Hepatic stellate cell (primary cell): Measurements from ENCODE around the gene RBSN.
"Not testable (repeated sequence)": the region's sequence is repeated elsewhere in the genome, so short reads cannot be mapped to it uniquely, and the experiment has no call there.

ENCODE experiments used
- DNase-seq: peaks from one replicate; pipeline ENCODE4 v3.0.0; 2011; ENCODE audit warnings: low spot score

RBSN gene

DNA sequence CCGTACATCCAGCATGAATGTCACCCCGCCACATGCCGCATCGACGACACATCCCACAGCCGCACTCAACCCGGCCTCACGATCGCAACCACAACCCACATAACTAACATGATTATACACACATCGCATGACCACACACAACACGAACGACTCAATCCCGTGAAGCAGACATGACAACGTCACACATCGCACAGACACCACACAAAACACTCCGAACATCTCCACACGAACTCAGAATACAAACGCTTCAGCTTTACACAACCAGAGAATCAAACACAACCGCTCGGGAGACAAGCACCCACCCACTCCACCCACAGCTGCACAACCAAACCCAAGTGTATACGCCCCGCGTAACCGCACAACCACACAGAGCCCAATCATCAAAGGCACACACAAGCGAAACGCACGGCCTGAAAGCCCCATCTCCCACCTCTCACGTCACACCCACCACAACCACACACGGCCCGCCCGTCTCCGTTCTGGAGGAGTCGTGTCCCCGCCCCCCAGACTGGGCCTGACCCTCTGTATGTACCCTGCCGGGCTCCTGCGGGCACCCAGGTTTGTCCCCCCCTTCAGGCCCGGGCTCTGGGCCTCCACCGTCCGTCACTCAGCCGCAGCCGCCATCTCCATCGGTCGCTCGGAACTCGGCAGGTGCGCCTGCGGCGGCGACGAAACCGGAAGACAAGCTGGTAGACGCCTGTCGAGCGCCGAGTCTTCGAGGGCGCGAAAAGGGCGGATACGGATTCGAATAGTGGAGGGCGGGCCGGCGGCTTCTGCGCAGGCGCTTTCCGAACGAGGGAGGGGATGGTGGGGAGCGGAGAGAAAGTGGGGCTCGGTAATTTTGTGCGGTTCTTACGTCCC lies at the start of gene RBSN:
RBSN (minus strand) TSS at position 646 of the 861 bp plus-strand sequence. CDS start 3,028 bp downstream, outside the sequence.
- DNase-seq = peak; percentile 94

DNA sequence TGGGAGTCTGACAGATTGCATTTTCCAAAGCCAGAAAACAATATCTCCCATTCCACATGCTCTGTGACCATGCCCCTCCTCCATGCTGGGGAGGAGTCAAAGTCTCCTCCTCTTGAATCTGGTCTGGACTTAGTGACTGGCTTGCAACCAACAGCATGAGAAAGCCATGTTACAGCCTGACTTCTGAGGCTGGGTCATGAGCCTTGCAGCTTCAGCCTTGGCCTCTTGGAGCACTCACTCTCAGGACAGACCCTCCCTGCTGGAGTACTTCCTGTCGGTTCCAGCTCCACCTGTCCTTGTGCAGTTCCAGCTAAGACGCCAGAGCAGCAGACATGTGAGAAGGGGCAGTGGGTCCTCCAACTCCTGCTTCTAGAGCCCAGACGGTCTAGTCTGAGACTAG lies 49.7 kb upstream of the RBSN start:
- DNase-seq = no peak

DNA sequence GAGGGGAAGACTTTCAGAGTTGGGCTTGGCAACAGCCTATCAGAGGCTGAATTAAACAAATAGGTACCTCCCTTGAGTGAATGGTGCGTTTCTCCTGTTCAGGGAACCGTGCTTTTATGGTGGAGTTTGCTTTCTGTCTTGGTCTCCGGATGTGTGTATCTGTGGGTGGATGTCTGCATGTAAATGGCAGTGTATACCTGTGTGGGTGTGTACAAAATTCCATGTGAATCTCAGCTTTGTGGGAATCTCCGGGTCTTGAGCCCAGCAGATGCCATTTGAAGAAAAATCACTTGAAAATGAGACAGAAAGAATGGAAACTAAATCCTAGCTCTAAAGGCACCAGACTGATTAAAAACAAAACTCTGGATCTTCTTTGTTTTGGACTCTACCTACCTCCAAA lies 37.9 kb upstream of the RBSN start:
- DNase-seq = not testable (repeated sequence)

DNA sequence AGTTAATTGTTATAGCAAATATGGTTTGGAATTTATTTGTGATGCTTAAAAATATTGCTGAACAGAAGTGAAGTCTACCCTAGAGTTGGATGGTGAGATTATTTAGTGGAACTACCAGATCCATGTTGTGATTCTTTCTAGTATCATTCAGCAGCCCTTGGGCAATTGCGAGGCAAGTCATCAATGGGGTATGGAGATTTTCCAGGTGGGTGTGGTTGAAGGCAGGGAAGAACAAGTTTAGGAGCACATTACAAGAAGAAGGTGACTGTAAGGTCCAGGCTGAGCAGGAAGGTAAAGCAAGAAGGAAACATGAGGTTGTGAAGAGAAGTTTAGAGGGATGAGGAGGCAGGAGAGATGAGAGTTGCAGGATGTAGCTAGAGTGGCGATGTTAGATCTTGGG lies 36.0 kb upstream of the RBSN start:
- not testable (repeated sequence) for DNase-seq

DNA sequence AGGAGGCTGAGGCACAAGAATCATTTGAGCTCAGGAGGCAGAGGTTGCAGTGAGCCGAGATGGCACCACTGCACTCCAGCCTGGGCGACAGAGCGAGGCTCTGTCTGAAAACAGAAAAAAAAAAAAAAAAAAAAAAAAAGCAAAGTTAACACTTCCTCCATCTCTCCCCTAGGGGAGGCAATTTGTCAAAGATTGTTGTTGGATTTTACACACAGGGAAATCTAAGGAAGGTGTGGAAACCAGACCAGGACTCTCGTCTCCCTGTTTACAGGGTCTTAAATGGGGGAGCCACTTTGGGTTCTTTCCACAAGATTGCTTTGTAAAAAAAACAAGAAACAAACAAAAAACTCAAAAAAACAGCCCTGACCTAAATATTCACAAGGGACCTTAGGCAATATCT lies 29.5 kb upstream of the RBSN start:
- not testable (repeated sequence) for DNase-seq

DNA sequence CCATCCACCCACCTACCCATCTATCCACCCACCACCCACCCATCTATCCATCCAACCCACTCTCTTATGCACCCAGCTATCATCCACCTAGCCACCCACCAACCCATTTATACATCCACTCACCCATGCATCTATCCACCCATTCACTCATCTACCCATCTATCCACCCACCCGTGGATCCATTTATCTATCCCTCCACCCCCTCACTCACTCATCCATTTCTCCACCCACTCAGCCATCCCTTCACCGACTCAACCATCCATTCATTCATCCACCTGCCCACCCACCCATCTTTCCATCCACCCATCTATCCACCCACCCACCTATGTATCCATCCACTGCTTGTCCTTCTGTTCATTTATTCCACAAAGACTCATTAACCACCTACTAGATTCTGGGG lies 28.0 kb upstream of the RBSN start:
- DNase-seq = not testable (repeated sequence)

DNA sequence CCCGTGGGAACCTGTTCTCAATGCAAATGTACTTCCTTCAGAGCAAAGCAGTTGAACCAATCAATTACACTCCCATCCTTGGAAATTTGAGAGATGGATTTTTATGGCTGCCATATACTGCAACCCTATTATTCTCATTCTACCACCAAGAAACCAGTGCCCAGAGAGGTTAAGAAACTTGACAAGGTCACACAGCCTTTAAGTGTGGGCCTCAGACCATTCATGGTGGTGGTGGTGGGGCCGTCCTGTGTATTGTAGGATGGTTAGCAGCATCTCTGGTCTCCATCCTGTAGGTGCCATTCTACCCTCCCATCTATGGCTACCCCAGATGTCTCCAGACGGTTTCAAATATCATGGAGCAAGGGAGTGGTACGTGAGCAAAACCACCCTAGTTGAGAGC lies 23.4 kb upstream of the RBSN start:
- DNase-seq = no peak

DNA sequence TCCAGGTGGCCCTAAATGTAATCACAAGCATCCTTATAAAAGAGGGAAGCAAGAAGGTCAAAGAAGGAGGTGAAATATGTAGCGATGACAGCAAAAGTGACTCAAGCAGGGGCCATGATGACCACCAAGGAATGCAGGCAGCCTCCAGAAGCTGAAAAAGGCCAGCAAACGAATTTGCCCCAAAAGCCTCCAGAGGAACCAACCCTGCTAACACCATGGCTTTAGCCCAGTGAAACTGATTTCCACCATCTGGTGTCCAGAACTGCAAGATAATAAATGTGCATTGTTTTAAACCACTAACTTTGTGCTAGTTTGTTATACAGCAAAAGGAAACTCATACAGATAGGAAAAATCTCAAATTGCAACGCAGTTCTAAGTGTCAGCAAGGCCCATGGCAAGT lies 23.0 kb upstream of the RBSN start:
- no peak for DNase-seq

DNA sequence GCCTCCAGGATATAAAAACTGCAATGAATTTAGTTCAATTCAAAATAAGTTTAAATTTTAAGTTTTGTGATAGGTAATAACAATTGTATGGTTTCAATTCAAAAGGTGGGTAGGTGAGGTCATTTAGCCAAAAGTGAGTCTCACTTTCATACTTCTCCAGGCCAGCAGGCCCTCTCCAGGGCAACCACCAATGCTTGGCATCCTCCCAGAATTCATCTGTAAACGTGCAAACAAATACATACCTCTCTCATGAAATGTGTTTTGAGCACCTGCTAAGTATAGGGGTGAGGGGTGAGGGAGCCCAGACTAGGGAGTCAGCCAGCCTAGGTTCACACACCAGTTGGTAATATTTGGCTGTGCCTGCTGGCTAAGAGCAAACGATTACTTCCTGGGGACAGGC lies 22.0 kb upstream of the RBSN start:
- no peak for DNase-seq

DNA sequence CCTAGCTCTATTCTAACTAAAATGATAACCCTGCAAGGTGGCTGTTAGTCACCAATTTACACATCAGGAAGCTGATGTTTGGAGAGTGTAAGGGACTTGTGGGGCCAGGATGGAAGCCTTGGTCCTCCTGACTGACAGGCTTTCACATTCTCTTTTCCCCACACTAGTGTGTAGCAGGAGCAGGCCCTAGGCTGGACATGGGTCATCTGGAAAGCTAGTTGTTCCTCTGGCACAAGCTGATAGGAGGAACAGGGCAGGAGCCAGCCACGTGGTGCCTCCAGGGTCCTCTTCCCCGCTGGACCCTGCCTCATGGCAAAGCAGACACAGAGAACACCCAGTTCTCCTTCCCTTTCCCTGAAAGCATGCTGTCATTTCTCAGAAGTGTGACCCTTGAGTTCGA lies 18.1 kb upstream of the RBSN start:
- DNase-seq = no peak

DNA sequence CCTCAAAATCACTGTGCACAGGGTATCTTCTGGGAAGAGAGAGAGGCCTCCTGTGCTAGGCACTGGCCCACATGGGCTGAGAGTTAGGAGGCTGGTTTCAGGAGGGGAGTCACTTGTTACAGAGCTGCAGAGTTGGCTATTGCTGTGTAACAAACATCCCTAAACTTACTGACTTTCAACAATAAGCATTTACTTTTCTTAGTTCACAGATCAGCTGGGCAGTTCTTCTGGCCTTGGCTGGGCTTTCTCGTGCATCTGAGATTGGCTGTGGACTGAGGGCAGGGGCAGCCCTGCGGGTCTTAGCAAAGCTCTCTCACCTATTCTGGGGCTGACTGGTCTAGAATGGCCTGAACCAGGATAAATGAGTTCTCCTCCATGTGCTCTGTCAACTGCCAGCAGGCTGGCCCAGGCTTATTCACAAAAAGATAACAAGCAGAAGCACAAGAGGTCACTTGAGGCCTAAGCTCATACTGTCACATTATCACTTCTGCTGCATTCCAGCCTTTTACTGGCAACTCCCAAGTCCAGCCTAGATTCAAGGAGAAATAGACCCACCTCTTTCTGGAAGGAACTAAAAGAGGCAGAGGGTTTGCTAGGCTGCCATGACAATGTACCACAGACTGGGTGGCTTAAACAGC lies 17.2 kb upstream of the RBSN start:
- no peak for DNase-seq

DNA sequence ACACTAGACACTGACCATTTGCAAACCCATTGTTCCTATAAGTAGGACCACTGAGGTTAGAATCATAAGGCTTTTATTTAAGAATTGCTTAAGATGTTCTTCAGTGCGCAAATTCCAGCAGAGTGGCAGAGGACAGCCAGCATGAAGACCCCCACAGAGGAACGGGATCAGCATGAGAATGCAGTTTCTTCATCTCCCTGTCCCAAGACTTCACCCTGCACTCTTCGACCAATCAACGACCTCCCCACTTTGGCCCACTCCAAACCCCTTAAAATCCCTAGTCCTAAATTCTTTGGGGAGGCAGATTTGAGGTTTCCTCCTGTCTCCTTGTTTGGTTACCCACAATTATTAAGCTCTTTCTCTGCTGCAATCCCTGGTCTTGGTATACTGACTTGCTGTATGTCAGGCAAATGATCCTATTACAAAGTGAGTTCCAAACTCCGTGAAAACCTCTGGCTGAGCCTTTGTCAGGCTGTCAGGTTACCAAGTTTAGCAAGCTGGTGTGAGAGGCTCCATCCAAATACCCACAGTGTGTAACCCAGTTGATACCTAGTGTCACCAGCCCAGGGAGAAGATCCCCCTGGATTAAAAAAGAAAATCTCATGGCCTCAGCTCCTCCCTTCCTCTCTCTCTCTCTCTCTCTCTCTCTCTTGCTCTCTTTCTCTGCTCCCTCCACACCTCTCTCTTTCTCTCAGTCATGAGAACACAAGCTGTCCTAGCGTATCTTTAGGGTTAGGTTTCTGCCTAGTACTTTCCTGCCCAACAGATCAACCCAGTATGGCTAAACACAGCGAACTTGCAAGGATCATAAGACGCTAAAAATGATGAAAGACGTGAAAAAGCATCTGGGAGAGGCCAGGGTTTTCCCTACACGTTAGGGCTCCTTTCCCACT lies 15.8 kb upstream of the RBSN start:
- DNase-seq = no peak

DNA sequence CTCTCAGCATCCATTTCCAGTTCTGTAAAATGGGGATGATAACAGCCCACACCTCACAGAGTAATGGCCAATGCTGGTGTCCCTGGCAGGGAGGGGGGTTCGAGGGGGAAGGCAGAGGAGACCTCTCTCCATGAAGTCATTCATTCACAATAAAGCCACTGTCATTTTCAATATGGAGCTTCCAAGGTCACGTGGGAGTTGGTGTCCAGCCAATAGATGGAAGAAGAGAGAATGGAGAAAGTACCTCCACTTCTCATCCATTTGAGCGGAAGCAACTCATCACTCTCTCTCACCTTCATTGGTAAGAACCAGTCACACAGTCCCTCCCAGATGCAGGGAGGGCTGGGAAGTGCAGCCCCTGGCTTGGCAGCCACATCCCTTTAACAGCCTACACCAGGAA lies 14.9 kb upstream of the RBSN start:
- DNase-seq = no peak

DNA sequence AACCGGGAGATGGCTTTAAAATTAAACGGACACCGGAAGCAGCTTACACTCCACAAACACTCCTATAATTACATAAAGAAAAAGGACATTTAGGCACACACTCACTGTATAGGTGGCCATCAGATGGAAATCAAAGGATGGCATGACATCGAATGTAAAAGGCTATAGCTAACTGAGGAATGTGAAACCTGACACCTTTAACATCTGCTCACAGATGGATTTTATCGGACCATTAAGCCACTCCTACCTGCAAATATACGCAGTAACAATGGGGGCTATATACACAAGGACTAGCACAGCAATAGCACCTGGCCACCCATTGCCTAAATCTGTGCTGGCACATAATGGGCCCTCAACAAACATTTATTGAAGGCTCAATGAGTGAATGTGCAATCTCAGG lies 14.5 kb upstream of the RBSN start:
- no peak for DNase-seq

DNA sequence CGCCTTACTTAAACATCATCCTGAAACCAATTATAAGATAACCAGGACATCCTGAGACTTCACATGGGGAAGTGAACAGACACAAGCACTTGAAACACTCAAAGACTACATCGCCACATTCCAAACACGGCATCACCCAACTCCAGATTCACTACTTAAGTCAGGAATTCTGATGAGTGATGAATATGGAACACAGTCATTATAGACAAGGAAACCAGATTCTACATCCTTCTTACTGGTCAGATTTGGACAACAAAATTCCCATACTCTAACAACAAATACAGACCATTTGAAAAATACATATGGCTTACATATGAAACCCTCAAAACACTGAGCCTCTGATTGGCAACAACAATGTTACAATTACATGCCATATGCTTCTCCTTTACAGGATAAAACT lies 13.1 kb upstream of the RBSN start:
- no peak for DNase-seq

DNA sequence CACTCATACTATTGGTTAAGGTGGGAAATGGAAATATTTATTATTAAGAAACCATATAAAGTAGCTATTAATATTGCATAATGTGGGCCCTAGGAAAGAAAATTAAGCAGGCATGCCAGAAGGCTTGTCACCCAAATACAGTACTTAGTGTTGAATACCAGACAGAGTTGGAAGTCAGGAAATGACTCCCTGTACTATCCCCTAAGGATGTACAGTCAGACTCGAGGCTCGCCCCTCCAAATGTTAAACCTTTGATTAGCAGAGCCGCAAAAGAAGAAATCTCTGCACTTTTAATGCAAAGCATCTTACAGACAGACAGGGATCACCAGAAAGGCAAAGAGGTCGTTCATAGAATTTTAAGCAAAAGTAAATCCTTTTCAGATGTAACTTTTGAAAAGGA lies 11.3 kb upstream of the RBSN start:
- no peak for DNase-seq

DNA sequence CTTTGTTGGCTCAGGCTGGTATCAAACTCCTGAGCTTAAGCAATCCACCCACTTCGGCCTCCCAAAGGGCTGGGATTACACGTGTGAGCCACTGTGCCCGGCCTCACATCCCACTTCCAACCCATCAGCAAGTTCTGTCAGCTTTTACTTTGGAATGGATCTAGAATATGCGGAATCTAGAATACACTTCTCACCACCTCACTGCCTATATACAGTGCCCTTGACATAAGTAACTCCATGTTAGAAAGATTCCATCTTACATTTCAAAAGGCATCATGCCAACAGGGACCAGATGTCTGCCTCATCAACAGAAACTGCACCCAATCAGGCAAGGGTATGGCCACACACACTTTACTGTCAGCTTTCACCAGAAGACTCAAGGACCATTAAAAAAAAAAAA lies 9.9 kb upstream of the RBSN start:
- no peak for DNase-seq

DNA sequence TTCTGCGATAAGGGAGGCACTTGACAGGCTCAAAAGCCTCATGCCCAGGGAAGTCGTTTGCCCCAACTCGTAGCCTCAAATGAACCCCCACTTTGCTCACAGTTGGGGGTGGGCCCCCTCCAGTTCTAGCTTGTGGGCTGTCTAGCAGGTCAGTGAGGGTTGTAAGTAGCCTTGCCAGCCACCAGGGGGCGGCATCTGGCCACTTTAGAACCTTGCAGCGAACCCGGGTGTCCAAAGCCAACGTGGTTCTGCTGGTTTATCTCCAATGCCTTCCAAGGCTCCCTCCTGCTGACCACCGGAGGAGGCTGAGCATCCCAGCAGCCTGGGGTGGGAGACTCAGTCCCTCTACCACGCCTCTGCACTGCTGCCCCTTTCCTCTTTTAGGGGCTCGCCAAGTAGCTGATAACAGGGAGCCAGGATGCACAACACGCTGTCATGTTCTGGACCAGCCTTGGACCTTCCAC lies 9.2 kb upstream of the RBSN start:
- DNase-seq = peak; percentile 85

DNA sequence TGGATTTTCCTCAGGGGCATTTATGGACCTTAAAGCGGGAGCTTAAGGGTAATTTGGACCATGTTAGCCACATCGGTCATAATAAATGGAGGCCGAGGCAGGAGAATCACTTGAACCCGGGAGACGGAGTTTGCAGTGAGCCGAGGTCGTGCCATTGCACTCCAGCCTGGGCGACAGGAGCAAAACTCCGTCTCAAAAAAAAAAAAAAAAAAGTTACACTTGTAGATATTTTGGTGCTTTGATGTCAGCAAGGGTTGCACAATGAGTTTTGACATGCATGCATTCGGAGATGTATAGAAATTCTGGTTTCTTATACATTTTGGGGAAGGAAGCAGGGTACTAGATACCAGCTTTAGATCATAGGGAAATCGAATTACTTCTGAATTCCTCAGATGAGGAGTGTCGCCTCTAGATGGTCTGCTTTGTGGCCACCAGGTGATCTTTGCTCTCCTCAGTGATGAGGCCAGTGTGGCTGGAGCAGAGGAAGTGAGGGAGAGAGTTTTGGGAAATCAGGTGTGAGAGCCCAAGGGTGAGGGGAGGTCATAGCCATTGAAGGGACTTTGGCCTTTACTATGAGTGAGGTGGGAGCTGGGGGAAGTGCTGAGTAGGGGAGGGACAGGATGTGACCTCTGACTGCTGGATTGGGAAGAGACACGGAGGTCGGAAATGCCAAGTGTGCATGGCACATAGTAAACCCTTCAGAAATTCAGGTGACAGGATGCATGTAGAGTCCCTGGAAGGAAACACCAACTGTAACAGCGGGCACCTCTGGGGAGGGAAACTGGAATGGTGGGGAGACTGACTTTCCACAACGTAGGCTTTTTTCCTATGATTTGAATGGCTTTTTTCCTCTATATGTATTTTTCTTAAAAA lies 8.4 kb upstream of the RBSN start:
- no peak for DNase-seq

DNA sequence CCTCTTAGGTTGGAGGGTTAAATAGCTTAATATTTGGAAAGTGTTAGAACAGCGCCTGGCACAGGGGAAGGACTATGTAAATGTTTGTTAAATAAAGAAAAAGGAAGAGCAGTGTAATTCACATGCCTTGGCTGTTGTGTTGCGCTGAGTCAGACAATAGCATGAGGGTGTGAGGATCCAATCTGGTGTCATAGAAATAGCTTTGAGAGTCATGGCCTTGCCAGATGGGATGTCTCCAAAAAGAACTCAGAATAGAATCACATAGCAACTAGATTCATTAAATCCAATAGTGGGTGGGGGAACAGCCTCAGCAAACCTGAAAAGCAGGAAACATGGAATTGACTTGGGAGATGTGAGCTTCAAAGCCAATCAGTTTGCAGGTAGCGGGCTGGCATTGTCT lies 3.9 kb upstream of the RBSN start:
- DNase-seq = no peak

DNA sequence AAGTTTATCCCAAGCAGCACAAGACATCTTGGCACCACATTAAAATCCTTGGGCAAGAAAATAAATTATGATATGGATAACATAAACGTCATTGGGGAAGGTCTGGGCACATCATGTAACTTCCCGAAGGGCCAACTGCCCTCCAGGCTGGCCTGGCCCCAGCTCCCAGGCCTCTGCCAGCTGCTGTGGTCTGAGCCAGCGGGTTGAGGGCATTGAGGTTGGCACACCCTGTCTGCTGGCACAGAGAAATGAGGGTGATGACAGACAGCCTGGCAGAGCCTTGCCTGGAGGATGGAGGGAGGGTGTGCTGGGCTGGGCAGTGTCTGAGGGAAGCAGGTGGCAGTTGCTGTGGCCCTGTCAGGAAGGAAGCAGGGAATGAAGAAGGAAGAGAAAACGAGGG lies 3.3 kb upstream of the RBSN start:
- DNase-seq = no peak
